Measurements from ENCODE around the gene CADM1.

The CADM1 gene

GRCh38 chr11:115504276-115505158 lies at the start of gene CADM1:
Gene CADM1, minus strand, starts transcription at chr11:115504415.
- peak; percentile 83 for DNase-seq

- DNase-seq, result no peak
Measured at GRCh38 chr11:115552773-115553438, 48.7 kb upstream of the CADM1 start.

- no peak for DNase-seq
Measured at GRCh38 chr11:115552151-115552772, 48.0 kb upstream of the CADM1 start.

GRCh38 chr11:115550291-115551059 lies 46.3 kb upstream of the CADM1 start:
- DNase-seq, result no peak

GRCh38 chr11:115548878-115549528 lies 44.8 kb upstream of the CADM1 start:
- DNase-seq, result no peak

GRCh38 chr11:115545581-115546210 lies 41.5 kb upstream of the CADM1 start:
- DNase-seq, result no peak

GRCh38 chr11:115544422-115544948 lies 40.3 kb upstream of the CADM1 start:
- DNase-seq, result no peak

GRCh38 chr11:115541518-115541917 lies 37.3 kb upstream of the CADM1 start:
- no peak for DNase-seq

GRCh38 chr11:115539844-115540243 lies 35.6 kb upstream of the CADM1 start:
- no peak for DNase-seq

GRCh38 chr11:115535781-115536180 lies 31.6 kb upstream of the CADM1 start:
- DNase-seq, result no peak

- no peak for DNase-seq
Measured at GRCh38 chr11:115530752-115531151, 26.5 kb upstream of the CADM1 start.

GRCh38 chr11:115528225-115528624 lies 24.0 kb upstream of the CADM1 start:
- DNase-seq, result no peak

GRCh38 chr11:115527534-115528125 lies 23.4 kb upstream of the CADM1 start:
- DNase-seq, result no peak

GRCh38 chr11:115525531-115526006 lies 21.4 kb upstream of the CADM1 start:
- DNase-seq, result no peak

GRCh38 chr11:115524572-115524971 lies 20.4 kb upstream of the CADM1 start:
- no peak for DNase-seq

- DNase-seq, result no peak
Measured at GRCh38 chr11:115523727-115524399, 19.6 kb upstream of the CADM1 start.

GRCh38 chr11:115522302-115522701 lies 18.1 kb upstream of the CADM1 start:
- DNase-seq, result no peak

GRCh38 chr11:115521825-115522224 lies 17.6 kb upstream of the CADM1 start:
- DNase-seq, result no peak

- no peak for DNase-seq
Measured at GRCh38 chr11:115518983-115519628, 14.9 kb upstream of the CADM1 start.
